Heart left ventricle (tissue), 13 donors: Measurements from ENCODE around the gene XPC.

ENCODE experiments used
- CTCF ChIP-seq, 12 donors: fragments of 200-600 bp; sonication (generic) in 4 of 12; IDR thresholded peaks; one replicate each; pipeline versions ENCODE4 v1.5.0 to v1.8.0; 2018 to 2022; ENCODE audit warnings: antibody characterized with exemption in 12 of 12, mild to moderate bottlenecking in 5 of 12
- POLR2A ChIP-seq, 2 donors: fragments of 450-650 bp; IDR thresholded peaks; one replicate each; pipeline ENCODE4 v1.6.1; 2017; ENCODE audit warnings: antibody characterized with exemption in 2 of 2, mild to moderate bottlenecking in 2 of 2, moderate library complexity in 2 of 2
- donor health status: ischemic (EF 13 %, LVEDD 7.1; RV severe dilation, severe dysfunction).
- donor health status: DM: no; HTN: yes; CAD: no.
- donor health status: DM: no; HTN: no; CAD: no.
- donor health status: ischemic (EF 25% LVEDD 6.9; RV normal size, moderate dysfunction).
- donor health status: ischemic (EF 25% LVEDD 5.7; RV mildly dilated, moderate dysfunction).
- donor health status: ischemic (EF 35%, LVEDD 5.7; RV mildly dilated, moderate dysfunction).
- donor health status: nonischemic (EF 11% LVEDD 7.7; RV severe dilation, severe dysfunction).
- donor health status: DM: yes; HTN: yes; CAD: no.
- donor health status: PGD.
- donor health status: ischemic (EF 29% LVEDD 5.4; RV normal size, mild dysfunction).
- donor health status: nonischemic (EF 23%, LVEDD 6.1; RV moderate dilation, normal function).

GRCh38 chr3:14206548-14207177, 28.3 kb upstream of the XPC start:
- TF ChIP-seq CTCF (IDR thresholded peaks at IDR 0.05), result no peak
- TF ChIP-seq POLR2A (IDR thresholded peaks at IDR 0.05), result no peak
